Measurements from ENCODE around the gene DCLRE1C. TPM values are rescaled to one million over a fixed set of nuclear protein-coding genes. Genes with fewer than 3 reads are reported as not detected.
"Not testable (repeated sequence)": the region's sequence is repeated elsewhere in the genome, so short reads cannot be mapped to it uniquely, and the experiment has no call there.

DCLRE1C gene
- total RNA-seq, 2 donors from 2014 or later: 8.7 to 12.0 TPM

GRCh38 chr10:14906765-14907164 lies 47.1 kb downstream of the DCLRE1C start:
- DNase-seq (ENCODE audit: low spot score): no peak
- intact Hi-C loops (cut with DNase I): no loop called here

DNA sequence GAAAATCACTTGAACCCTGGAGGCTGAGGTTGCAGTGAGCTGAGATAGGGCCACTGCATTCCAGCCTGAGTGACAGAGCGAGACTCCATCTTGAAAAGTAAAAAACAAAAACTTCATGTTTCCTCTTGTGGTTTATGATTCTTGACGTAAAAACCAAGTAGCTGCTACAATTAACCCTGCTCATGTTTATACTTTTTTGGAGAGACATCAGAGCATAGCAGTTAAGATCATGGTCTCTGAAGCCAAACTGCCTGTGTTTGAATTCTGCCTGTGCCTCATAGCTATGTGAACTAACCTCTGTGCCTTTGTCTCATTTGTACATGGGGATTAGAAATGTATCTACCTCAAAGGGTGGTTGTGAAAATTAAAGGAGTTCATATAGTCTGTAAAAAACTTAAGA lies 48.0 kb downstream of the DCLRE1C start:
- intact Hi-C loops (cut with DNase I): no loop called here
- DNase-seq (ENCODE audit: low spot score): no peak

DNA sequence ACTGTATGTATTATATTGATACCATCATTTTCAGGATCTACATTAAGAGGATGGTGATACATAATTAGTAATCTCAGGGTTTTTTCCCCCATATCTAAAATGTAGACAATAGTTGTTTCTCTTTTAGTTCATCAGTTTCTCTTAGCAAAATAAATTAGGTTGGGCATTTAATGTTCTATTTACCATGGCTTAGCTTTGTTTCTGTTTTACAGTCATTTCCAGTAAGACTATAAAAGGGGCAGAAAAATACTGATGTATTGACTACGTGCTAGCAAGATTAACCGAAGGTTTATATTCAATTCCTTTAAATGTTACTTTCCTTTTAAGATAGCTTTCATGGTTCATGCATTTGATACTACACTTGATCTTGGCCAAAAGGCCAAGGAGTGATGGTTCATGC lies 49.0 kb downstream of the DCLRE1C start:
- intact Hi-C loops (cut with DNase I): no loop called here
- no peak for DNase-seq (ENCODE audit: low spot score)

GRCh38 chr10:14904316-14904732 lies 49.6 kb downstream of the DCLRE1C start:
- intact Hi-C loops (cut with DNase I): no loop called here
- DNase-seq (ENCODE audit: low spot score): no peak

DNA sequence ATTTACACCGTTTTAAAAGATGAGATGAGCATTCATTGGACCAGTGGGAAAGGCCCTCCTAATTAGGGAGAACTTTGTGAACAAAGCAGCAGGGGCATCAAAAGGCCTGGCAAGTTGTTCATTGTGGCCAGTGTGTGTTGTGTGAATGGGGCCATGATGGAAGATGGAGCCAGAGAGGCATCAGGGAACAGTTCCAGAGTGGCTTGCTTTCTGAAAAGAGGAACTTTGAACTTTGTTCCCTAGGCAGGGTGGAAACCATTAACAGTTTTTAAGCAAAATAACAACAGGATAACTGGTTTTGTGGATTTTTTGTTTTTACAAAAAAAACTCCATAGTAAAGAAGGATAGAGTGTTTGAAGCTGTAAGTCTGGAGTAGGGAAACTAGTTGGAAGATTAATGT lies 62.7 kb downstream of the DCLRE1C start:
- intact Hi-C loops (cut with DNase I): no loop called here
- no peak for DNase-seq (ENCODE audit: low spot score)

GRCh38 chr10:14889318-14889717 lies 64.6 kb downstream of the DCLRE1C start:
- DNase-seq (ENCODE audit: low spot score): no peak
- intact Hi-C loops (cut with DNase I): no loop called here

DNA sequence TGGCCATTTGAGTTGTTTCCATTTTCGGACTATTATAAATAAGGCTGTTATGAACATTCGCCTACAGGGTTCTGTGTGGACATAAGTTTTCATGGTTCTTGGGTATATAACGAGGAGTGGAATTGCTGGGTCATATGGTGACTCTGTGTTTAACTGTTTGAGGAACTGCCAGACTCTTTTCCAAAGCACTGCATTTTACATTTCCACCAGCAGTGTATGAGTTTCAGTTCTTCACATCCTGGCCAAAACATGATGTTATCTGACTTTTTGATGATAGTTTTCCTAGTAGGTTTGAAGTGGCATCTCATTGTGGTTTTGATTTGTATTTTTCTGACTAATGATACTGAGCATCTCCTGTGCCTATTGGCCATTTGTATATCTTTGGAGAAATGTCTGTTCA lies 69.8 kb downstream of the DCLRE1C start:
- intact Hi-C loops (cut with DNase I): no loop called here
- DNase-seq (ENCODE audit: low spot score): no peak

DNA sequence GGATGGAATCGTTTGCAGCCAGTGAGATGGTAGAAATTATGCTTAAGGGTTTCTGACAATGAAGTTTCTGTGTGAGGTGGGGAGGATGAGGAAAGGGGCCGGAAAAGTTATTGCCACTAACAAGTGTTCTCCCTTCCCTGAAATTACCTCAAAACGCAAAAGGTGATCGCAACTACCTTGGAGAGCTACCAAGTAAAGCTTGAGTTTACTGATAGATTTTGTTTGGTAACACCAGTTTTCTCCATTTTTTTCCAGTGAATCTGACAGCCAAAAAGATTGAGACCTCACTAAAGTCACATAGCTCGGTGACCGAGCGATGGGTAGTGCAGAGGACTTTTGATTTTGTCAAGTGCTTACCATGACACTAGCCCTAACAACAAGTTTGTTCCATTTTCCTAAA lies 73.7 kb downstream of the DCLRE1C start:
- intact Hi-C loops (cut with DNase I): no loop called here
- DNase-seq (ENCODE audit: low spot score): no peak

DNA sequence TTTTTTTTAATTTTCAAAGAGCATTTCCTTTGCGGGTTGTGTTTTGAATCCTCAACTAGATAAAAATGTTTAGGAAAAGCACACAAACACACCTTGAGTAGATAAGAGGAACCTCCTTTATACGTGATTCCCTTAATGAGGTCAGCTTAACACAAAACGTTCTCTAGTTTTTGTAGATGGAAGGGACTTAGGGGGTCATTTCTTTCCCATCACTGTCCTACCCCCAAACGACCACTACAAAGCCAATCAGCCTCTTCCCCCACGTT lies 74.0 kb downstream of the DCLRE1C start:
- intact Hi-C loops (cut with DNase I): no loop called here
- DNase-seq (ENCODE audit: low spot score): no peak

DNA sequence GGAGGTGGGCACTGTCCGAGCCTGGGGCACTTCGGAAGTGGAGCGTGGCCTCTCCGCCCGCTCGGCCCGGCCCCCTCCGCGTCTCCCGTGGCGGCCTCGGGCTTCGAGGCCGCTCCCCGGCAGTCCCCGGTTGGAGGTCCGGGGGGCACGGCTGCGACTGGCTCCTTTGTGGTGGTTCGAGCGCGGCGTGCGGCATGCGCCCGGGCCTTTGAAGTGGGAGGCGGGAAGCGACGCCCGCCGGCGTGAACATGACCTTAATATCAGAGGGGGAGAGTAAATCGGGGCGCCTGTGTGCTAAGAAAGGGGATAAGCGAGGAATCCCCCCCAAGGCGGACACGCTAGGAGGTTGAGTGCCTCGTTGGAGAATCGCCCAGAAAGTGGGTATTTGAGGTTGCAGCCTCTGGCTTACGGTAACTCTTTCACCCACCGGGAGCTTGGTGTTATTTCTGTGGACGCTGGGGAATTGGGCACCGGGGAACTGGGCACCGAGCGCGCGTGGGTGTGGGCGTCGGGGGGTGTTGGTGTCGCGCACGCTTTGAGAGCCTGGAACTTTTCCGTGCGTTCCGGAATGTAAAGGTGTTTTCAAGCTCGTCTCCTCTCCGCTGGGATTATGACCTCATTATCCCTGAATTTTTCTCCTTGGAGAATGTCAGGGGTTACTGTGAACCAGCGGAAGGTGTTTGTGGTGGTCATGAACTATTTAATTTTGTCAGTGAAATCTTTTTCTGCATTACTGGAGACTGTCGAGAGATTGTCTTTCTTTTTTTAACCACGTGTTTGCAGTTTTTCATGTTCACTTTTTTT lies 74.6 kb downstream of the DCLRE1C start:
- intact Hi-C loops (cut with DNase I): no loop called here
- DNase-seq (ENCODE audit: low spot score): no peak

GRCh38 chr10:14878266-14879123 lies 75.4 kb downstream of the DCLRE1C start, which contains the start of gene SUV39H2:
Gene SUV39H2 (plus strand): TSS chr10:14878866. CDS start chr10:14878889, 23 bp downstream.
- intact Hi-C loops (cut with DNase I): no loop called here
- peak; percentile 99 for DNase-seq (ENCODE audit: low spot score)

DNA sequence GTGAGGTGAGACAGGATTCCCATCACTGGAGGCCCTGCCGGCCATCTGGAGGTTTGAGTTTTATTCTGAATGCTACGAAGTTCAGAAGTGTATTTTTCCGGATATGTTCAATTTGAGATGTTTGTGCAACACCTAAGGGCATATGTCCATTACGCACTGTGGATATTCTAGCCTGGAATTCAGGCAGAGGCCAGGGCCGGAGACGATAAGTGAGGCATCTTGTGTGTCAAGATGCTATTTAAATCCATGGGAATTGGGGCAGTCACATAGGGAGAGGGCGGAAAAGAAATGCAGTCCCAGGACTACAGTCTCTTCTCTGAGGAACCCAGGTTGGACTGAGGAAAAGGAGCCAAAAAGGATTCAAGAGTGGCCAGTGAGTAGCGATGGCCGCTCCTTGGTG lies 77.1 kb downstream of the DCLRE1C start:
- intact Hi-C loops (cut with DNase I): no loop called here
- DNase-seq (ENCODE audit: low spot score): no peak

GRCh38 chr10:14875941-14876340 lies 78.0 kb downstream of the DCLRE1C start:
- intact Hi-C loops (cut with DNase I): no loop called here
- no peak for DNase-seq (ENCODE audit: low spot score)

- DNase-seq (ENCODE audit: low spot score): no peak
- intact Hi-C loops (cut with DNase I): no loop called here
These were observed 80.7 kb downstream of the DCLRE1C start for GRCh38 chr10:14873090-14873760.

GRCh38 chr10:14864871-14865270 lies 89.0 kb downstream of the DCLRE1C start:
- DNase-seq (ENCODE audit: low spot score); intact Hi-C loops (cut with DNase I): not testable (repeated sequence)

DNA sequence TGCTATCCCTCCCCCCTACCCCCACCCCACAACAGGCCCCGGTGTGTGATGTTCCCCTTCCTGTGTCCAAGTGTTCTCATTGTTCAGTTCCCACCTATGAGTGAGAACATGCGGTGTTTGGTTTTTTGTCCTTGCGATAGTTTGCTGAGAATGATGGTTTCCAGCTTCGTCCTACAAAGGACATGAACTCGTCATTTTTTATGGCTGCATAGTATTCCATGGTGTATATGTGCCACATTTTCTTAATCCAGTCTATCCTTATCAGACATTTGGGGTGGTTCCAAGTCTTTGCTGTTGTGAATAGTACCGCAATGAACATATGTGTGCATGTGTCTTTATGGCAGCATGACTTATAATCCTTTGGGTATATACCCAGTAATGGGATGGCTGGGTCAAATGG lies 89.4 kb downstream of the DCLRE1C start:
- DNase-seq (ENCODE audit: low spot score); intact Hi-C loops (cut with DNase I): not testable (repeated sequence)

DNA sequence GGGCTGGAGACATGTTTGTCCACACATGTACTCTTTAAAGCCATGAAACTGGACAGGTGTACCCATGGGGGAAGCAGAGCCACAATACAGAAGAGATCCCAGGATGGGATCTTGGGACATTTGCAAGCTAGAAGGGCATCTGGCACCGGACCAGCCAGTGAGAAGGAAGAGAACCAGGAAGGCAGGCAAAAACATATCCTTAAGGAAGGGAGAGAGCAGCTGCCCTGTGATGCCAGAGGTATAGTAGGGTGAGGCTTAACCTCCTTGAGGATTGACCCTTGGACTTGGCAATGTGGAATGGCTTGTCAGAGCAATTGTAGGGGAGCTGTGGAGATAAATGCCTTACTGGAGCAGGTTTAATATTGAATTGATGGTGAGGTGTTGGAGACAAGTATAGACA lies 93.1 kb downstream of the DCLRE1C start:
- DNase-seq (ENCODE audit: low spot score): no peak
- intact Hi-C loops (cut with DNase I): no loop called here

DNA sequence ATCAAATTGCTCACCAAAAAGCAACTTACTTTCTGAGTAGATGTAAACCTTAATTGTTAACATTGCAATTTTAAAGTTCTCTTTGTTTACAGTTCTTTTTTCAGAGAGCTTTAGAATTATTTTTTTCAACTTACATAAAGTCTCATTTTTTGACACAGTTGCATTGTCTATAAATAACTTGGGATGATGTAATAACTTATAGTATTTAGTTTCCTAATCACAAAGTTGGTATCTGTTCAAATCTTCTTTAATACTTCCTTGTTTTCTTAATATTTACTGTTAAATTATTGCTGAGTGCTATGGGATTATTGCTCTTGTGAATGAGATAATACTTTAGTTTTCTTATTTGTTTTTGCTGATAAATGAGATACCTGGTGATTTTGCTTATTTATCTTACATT lies 94.1 kb downstream of the DCLRE1C start:
- intact Hi-C loops (cut with DNase I): no loop called here

DNA sequence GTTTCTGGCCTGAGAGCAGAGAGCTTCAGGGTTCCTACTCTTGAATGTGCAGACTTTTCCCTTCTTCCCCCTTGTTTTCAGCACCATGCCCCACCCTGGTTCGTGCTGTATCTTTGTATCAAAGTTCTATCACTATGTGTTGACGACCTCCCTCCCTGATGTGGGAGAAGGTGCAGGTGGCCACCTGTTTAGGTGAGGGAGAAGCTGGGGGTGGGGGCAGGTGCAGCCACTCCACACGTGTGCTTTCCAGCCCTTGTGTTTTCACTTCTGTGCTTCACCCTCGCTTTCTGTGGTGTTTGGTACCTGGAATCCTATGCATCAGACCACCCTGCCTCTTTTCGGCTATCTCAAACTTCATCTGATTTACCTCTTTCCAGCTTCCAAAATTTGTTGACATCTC lies 94.9 kb downstream of the DCLRE1C start:
- no peak for DNase-seq (ENCODE audit: low spot score)
- intact Hi-C loops (cut with DNase I): no loop called here

More for the DNA sequence above, 94.1 kb downstream of the DCLRE1C start:
- no peak for DNase-seq (ENCODE audit: low spot score)

GRCh38 chr10:14858338-14858960 lies 95.4 kb downstream of the DCLRE1C start:
- DNase-seq (ENCODE audit: low spot score): no peak
- intact Hi-C loops (cut with DNase I): no loop called here
